ENCODE results near the gene PRSS56.
"Not testable (repeated sequence)": the region's sequence is repeated elsewhere in the genome, so short reads cannot be mapped to it uniquely, and the experiment has no call there.

PRSS56 gene

DNA sequence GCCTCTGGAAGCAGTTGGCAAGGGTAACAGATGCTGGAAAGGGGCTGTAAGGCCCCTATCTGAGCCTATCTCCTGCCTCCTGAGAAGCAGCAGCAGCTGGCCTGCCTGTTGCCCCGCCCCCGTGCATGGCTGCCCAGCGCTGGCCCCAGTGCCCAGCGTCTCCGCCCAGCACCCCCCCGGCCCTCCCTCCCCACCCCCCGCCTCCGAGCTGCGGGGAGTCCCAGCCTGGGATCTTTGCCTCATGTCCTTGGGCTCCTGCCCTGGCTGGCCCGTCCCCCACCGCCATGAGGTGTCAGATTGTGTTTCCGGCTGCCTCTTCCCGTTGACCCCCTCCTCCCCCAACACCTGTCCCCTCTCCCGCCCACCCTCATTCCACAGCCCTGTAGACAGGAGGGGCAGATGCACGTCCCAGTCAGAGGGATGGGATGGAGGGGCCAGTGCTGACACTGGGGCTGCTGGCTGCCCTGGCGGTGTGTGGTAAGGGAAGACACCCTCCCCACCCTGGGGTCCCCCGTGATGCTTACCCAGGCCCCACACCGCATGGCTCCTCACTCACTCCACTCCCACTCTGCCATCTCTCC, 5.7 kb downstream of the PRSS56 start, which contains the start of gene CHRND:
TSS of gene CHRND (plus strand) at position 370 of the 581 bp plus-strand sequence. CDS start at position 426, 56 bp downstream.
- DNase-seq (ENCODE audit: low read depth) = no peak

DNA sequence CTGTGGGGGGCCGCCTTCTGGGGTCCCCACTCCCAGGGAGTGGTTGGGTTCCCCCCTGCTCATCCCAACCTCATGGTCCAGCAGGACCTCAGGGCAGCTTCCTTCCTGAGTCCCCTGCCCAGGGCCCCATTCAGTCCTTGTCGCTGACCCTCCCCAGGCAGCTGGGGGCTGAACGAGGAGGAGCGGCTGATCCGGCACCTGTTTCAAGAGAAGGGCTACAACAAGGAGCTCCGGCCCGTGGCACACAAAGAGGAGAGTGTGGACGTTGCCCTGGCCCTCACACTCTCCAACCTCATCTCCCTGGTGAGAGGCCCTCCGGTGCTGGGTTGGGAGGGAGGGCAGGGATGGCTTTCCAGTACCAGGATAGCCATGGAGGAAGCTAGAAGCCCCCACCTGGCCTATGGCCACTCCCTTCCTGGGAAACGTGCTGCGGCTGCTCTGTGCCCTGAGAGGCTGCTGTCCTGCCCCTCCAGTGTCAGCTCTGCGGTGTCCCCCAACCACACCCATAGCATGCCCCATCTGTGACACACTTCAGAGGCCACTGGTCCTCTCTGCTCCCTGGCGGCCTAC, 6.3 kb downstream of the PRSS56 start:
- DNase-seq (ENCODE audit: low read depth) = no peak

DNA sequence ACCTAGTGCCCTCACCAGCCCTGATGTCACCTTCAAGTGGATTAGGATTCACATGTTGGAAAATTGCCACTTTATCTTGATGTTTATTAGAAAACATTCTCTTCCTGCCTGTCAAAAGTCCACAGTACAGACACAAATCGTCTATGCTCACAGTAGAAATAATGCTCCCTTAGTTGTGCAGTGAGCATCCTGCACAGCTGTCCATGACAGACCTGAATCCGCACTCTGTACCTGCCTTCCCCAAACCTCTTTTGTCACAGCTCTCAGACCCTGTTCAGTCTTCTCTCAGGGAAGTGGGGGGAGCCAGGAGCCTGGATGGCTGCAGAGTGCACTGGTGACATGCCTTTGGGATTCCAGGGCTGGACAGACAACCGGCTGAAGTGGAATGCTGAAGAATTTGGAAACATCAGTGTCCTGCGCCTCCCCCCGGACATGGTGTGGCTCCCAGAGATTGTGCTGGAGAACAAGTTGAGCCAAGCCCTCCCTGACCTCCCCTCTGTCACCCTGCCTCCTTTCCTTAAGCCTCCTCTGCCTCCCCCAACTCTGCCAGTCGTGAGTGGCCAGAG, 7.8 kb downstream of the PRSS56 start:
- no peak for DNase-seq (ENCODE audit: low read depth)

DNA sequence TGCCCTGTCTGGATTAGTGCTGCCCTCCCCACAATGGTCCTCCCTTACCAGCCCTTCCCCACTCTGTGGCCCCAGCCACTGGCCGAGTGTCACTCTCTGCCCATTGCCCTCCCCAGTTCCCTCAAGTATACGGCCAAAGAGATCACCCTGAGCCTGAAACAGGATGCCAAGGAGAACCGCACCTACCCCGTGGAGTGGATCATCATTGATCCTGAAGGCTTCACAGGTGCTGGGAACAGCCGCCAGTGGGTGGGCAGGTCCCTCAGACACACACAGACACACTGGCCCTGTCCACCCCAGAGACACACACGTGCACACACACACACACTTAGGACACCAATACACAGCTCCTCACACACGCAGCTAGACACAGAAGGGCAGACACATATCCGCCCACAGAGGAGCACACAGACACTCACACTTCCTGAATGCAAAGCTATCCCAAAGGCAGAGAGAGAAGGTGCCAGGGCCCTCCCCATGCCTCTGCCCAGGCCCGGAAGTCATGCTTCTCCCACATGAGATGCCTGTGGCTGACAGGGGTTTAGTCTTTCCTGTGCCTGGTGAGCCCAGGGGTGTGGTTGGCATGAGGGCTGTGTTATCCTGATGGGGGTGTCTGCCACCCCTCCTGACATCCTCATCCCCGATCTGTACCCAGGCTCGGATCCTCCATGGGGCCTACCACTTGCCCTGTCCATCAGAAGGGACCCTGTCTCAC, 8.7 kb downstream of the PRSS56 start:
- no peak for DNase-seq (ENCODE audit: low read depth)

DNA sequence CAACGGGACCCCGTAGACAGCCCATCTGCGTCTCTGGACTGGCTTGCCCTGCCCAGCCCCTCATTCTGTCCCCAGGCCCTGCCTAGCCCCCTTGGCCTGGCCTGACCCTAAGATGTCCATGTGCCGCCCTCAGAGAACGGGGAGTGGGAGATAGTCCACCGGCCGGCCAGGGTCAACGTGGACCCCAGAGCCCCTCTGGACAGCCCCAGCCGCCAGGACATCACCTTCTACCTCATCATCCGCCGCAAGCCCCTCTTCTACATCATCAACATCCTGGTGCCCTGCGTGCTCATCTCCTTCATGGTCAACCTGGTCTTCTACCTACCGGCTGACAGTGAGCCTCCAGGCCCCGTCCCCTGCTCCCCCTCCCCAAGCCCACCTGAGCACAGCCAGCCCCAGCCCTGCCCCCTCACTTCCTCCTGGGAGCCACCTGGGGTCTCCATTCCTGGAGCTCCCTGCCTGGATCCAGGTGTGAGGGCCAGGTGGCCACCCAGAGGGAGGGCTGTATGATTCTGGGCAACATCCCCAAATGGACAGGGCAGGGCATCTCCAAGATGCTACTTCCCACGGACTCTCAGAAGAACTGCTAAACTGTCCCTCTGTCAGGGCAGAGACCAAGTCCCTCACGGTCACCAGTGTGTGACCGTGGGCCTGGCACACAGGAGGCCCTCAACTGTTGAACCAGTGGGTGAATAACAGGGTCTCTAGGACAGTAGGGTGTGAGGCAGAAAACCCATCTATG, 9.8 kb downstream of the PRSS56 start:
- DNase-seq (ENCODE audit: low read depth) = no peak

DNA sequence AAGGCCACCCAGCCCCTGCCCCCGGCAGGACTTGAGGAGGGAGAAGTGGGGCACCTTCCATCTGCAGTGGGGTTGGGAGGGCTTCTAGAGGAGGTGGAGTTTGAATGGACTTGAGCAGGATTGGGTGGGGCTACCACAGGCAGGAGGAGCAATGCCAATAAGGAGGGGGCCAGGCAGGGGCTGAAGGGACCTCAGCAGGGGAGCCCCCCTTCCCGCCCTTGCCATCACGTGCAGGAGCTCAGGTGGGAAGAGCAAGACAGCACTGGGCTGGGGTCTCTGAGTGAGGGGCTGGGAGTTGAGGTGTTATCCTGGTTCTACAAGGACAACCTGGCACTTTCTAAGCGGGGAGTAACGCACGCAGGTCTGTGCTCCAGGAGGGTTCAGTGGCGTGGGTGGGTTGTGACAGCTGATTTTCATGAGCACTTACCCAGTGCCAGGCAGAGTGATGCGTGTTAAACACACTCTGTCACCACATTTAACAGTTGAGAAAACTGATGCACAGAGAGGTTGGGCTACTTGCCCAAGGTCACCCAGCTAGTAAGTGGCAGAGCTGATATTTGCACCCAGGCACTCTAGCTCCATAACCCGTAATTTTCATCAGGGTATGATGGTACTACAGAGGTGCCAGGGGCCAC, 10.6 kb downstream of the PRSS56 start:
- no peak for DNase-seq (ENCODE audit: low read depth)

DNA sequence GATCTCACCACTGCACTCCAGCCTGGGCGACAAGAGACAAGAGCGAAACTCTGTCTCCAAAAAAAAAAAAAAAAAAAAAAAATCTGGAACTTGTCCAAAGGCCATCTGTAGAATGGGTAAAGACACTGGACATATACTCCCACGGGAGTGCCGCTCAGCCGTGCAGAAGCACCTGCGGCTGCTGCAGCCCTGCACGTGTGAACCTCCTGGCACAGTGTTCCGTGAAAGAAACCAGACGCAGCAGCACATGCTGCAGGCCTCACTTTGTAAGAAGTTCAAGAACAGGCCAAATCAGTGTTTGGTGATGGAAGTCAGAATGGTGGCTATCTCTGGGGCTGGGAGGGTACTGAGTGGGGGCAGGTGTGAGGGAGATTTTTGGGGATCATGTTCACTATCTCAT, 12.2 kb downstream of the PRSS56 start:
- no peak for DNase-seq (ENCODE audit: low read depth)

DNA sequence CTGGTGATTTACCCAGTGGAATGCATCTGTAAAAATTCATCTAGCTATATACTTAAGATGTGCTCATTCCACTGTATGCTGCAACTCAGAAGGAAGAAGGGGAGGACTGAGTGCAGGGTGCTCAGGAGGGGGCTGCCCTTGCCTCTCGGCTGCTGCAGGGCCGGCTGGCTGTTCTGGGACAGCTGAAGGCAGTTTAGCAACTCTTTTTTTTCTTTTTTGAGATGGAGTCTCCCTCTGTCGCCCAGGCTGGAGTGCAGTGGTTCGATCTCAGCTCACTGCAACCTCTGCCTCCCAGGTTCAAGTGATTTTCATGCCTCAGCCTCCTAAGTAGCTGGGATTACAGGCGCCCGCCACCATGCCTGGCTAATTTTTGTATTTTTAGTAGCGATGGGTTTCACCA, 12.6 kb downstream of the PRSS56 start:
- not testable (repeated sequence) for DNase-seq (ENCODE audit: low read depth)

DNA sequence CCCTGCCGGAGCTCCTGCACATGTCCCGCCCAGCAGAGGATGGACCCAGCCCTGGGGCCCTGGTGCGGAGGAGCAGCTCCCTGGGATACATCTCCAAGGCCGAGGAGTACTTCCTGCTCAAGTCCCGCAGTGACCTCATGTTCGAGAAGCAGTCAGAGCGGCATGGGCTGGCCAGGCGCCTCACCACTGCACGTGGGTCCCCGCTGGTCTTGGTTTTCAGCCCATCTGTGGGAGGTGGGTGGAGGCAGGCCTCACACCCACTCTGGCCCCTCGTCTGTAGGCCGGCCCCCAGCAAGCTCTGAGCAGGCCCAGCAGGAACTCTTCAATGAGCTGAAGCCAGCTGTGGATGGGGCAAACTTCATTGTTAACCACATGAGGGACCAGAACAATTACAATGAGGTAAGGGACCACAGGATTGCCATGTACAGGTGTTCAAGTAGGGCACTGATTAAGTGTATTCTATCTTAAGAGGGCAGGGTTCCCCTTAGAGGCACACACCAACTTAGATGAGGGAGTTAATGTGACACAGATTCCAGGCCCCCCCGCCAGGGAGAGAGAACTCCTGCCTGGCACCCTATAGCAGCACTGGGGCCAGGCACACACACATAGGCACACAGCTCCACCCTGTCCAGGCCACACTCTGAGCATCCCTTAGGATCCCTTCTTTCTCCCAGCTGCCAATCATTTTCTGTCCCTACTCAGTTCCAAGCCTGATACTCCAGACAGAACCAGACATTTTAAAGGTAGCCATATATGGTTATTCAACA, 13.9 kb downstream of the PRSS56 start:
- no peak for DNase-seq (ENCODE audit: low read depth)

DNA sequence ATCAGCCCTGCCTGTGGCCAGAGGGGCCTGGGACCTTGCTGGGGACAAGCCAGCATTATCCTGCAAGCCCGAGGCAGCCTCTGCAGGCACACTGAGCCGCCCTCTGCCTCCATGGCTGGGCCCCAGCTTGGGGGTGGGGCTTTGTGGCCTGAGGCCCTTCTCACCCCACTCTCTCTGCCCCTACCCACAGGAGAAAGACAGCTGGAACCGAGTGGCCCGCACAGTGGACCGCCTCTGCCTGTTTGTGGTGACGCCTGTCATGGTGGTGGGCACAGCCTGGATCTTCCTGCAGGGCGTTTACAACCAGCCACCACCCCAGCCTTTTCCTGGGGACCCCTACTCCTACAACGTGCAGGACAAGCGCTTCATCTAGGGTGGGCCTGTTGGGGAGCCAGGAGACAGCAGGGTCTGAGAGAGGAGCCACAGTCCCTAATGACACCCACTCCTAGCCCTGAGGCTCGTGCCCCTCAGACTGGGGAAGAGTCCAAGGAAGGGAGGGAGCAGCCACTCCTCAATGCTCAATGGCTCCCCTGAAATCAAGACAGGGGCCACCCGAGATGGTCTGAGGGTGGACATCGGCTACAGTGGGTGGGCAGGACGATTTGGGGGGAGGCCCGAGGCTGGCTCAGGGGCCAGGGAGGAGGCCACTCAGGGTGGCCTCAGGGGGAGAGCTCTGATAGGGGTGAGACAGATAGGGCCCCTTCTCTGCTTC, 14.9 kb downstream of the PRSS56 start:
- DNase-seq (ENCODE audit: low read depth) = no peak

DNA sequence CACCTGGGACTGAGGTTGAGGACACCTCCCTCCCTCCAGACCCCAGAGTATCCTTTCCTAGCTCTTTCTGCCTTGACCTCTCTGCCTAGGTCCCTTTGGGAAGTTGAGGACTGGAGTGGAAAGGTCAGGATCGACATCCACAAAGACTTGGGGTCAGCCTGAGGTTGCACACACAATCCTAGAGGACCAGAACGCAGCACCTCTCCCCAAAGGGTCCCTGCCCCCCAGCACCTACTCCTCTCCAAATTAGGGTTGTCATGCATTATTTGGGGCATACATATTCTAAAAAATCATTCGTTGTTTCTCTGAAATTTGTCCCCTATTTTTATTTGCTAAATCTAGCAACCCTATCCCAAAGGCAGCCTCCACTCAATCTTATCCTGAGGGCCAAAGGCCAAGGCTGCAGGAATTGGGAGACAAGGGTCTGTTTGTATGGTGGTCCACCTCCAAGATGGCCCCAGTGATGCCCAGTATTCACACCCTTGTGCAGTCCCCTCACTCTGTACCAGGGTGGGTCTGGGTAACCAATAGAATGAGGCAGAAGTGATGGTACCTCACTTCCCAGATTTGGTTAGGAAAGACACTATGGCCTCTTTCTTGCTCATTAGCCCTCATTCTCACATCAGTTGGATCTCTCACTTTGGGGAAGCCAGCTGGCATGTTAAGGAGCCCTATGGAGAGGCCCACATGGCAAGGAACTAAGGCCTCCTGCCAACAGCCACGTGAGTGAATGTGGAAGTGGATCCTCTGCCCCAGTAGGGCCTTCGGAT, 15.8 kb downstream of the PRSS56 start:
- DNase-seq (ENCODE audit: low read depth) = no peak

DNA sequence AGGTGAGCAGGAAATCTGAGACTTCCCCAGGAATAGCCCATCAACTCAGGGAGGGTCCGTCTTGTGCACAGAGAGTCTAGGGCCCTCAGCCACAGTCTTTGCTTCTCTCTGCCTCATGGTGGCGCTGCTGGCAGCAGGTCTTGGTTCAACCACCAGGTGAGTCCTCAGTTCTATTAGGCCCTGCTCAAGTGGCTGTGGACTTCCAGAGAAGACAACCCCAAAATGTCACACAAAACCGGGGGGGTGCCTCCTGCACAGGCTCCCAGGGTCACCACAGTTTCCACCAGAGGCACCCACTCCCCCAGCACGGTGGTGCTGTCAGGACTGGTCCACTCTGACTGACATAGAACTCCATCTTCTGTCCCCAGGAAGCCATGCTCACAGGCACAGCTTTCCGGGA, 16.9 kb downstream of the PRSS56 start:
- no peak for DNase-seq (ENCODE audit: low read depth)

DNA sequence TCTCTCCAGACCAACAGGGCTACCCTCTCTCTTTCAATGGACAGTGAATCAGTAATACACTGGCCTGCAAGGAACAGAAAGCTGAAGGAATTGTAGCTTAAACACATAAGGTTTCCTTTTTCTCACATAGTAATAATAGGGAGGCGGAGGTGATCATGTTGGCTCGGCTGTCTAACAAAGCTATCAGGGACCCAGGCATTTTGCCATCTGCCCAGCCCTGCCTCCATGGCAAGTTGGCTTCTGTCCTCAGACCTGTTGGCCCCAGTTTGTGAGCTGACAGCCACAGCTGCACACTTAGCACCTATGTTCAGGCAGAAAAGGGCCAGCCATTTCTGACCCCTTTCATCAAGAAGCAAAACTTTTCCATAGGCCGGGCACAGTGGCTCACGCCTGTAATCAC, 17.3 kb downstream of the PRSS56 start:
- DNase-seq (ENCODE audit: low read depth) = no peak

DNA sequence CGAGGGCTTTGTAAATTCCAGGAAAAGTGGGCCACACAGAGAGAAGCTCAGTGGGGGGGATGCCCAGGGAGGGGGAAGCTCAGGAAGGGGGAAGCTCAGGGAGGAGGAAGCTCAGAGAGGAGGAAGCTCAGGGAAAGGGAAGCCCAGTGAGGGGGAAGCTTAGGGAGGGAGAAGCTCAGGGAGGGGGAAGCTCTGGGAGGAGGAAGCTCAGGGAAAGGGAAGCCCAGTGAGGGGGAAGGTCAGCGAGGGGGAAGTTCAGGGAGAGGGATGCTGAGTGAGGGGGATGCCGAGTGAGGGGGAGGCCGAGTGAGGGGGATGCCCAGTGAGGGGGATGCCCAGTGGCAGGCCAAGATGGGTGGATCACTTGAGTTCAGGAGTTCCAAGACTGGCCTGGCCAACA, 18.5 kb downstream of the PRSS56 start:
- DNase-seq (ENCODE audit: low read depth) = no peak

DNA sequence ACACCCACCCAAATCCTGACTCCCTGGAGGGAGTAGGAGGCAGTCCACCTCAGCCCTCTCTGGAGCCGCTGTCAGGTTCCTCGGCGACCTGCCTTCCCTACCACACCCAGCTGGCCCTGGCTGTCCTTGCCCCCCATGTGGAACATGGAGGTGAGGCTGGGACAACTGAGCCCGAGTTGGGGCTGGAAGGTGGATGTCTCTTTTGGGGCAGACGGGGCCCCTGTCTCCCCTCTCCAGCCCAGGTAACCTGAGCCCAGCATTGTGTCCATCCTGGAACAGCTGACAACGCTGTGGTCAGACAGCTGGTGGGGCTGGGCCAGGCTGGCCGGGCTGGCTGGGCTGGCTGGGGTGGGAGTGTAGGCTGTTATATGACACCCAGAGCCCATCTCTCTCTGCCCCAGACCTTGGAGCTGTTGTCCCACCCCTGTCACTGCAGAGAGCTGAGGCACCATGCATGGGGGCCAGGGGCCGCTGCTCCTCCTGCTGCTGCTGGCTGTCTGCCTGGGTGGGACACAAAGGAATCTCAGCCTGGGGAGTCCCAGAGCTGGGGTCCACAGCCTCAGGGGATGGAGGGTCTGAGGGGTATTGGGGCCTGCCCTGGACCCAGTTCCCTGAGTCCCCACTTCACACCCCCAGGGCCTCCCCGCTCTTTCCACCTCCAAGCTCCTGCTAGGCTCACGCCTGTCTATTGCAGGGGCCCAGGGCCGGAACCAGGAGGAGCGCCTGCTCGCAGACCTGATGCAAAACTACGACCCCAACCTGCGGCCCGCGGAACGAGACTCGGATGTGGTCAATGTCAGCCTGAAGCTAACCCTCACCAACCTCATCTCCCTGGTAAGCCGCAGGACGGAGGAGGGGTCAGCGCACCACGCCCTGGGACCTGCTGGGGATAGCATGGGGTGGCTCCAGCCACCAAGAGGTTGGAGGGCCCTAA, 19.4 kb downstream of the PRSS56 start, which contains the start of gene CHRNG:
TSS of gene CHRNG (plus strand) at position 395 of the 934 bp plus-strand sequence. CDS start at position 451, 56 bp downstream.
- DNase-seq (ENCODE audit: low read depth) = no peak

DNA sequence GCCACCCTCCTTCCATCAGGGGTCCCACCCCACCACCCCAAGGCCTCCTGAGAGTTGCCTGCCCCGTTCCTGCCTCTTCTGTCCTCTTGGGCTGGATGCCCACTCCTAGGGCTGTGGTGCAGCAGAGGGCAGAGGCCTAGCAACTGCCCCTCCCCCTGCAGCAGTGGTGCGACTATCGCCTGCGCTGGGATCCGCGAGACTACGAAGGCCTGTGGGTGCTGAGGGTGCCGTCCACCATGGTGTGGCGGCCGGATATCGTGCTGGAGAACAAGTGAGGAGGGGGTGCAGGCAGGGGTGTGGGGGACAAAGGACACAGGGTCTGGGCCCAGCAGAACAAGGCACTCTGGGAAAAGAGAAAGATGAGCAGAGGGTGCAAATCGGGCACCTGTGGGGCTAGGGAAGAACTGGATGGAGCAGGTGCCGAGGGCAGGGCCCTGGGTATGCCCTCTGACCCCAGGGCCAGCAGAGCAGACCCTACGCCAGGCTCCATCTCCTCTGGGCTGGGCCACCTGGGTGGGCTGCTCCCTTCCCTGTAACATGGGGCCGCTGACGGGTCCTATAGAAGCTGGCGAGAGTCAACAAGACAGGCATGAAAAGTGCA, 20.4 kb downstream of the PRSS56 start:
- DNase-seq (ENCODE audit: low read depth) = no peak

DNA sequence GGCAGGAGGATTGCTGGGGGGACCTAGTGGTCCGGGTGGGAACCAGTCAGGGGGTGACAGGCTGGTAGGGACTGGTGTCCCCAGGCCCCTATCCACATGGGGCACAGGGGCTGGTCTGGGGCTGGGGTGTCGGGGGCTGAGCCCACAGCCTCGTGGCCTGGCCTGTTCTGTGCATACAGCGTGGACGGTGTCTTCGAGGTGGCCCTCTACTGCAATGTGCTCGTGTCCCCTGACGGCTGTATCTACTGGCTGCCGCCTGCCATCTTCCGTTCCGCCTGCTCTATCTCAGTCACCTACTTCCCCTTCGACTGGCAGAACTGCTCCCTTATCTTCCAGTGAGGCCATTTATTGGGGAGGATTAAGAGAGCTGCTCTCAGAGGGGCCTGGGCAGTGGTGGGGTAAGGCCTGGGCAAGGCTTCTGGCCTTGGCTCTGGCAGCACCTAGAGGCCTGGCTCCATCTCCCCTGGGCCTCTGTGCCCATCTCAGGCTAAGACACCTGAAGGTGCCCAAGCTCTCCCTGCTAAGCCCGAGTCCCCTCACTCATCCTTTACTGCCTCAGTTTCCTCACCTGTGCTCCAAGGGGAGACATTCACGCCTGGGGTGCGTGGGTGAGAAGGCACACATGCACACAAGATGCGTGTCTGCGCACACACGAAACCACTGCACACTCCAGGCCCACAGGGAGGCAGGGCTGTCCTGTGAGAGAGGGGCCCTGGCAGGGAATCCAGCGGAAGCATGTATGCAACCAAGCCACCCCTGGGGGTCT, 21.2 kb downstream of the PRSS56 start:
- DNase-seq (ENCODE audit: low read depth) = no peak

Data from activated gamma-delta T cell treated with anti-CD3 and anti-CD28 coated beads, Interleukin-2, amount 50 U/mL, for 16 hours (primary cell).